GM21576 (cell line): Measurements from ENCODE around the gene CELF2.
A peak's percentile ranks its signal among the peaks of the same experiment; 100 is the strongest.
"Not testable (repeated sequence)": the region's sequence is repeated elsewhere in the genome, so short reads cannot be mapped to it uniquely, and the experiment has no call there.

Experiments used
- ATAC-seq: cut with Tn5 transposase; IDR thresholded peaks from one replicate; pipeline ENCODE4 v1.9.1; 2021; ENCODE audit warnings: mild to moderate bottlenecking, moderate library complexity; ENCODE audit not compliant: unreplicated experiment

CELF2 gene

GRCh38 chr10:11167233-11167966, 149.7 kb downstream of the CELF2 start:
- ATAC-seq, result no peak

DNA sequence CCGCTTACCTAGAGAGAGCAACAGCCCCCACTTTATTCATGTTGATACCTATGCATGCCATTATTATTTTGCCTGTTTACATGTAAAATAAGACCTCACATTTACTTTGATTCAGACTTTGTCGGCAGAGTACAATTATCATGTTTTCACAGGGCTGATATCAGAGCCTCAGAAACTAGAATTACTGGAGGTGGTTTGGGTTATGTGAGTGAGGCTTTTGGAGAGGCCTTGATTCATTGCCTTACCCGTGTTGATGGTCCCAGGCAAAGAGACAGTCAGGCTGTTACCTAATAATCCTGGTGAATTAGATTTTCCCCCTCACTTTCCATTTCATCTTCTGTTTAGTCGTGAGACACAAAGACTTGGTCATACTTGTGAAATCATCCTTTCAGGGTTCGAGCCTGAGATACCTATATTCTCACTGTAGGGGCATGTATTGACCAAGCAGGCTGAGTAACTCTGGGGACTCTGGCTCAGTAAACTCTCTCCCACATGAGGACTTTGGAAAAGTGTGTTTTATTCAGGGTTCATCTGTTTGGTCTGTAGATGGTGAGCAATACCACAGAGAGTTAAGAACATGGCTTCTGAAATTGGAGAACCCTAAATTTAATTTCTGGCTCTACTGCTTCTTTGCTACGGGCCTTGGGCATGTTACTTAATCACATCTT, 150.9 kb downstream of the CELF2 start:
- ATAC-seq, result no peak

GRCh38 chr10:11169976-11170375, 152.3 kb downstream of the CELF2 start:
- no peak for ATAC-seq

GRCh38 chr10:11170574-11170973, 152.9 kb downstream of the CELF2 start:
- ATAC-seq, result no peak

DNA sequence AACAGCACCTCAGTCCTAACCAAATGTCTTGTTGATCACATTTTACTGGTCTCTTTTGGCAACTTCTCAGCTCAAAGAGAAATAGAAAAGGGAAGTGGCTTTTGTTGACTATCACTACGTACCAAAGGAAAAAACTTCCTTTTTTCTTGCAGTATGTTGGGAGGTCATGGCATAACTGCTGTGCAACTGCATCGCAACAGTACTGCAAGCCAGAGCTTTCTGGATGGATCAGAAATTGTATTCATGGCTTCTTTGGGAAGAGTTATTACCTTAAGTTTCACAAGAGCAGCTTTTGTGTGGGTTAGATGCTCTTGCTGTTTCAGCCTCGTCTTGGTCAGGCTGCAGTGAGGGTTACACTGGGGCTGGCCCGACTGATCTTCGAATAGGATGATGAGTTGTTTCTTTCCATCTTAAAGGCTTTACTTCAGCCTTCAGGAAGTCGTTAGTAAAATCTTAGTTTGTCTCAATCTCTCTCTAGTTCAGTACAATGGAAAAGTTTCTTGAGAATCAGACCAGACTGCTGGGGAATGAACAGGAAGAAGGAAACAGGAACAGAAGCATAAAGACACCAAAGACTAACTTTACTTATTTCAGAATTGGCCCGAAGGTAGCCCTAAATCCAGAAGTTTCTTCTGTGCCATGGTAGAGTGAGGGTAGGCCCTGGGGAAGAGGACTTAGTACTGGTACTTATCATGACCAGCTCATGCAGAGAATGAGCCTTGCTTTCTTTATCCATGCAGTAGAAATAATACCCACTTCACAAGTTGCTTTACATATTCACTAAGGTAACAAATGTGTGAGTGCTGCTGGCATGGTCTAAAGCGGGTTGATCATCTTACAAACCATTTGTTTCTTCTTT, 153.6 kb downstream of the CELF2 start:
- ATAC-seq, result peak; percentile 32

DNA sequence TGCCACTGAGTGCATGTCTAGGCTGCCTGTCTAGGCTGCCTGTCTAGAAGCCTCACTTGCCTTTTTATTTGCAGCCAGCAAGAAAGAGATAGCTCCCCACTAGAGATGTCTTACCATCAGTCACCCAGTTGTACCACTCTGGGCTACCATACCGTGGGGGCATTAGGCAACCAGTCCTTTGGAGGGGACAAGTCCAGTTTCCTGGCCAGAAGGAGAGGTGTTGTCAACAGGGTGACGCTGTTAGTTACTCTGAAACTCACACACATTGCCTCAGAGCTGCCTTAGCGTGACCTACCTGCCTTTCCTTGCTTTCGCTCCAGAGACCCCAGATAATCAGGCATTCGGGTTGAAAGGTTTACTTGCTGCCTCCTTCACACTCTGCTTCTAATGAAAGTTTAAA, 155.4 kb downstream of the CELF2 start:
- no peak for ATAC-seq

- ATAC-seq, result peak; percentile 33
These were observed 158.2 kb downstream of the CELF2 start for GRCh38 chr10:11175823-11176243.

GRCh38 chr10:11176746-11177145, 159.1 kb downstream of the CELF2 start:
- no peak for ATAC-seq

DNA sequence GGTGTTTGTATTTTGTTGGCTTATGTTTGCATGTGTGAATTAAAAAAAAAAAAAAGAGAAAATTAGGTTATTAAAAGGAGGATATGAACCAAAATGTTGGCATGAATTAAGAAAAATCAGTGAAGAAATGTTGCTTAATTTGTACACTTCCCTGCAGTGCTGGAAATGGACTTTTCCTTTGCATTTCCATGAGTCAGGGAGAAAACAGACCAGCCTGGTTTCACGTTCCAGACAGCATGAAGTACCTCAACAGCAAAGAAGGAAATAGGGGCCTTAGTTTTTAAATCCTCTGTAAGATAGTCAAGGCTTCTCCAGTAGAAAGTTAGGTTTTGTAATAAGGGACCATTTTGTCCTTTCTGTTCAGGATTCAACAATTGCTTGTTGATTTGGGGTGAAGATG, 159.7 kb downstream of the CELF2 start:
- no peak for ATAC-seq

DNA sequence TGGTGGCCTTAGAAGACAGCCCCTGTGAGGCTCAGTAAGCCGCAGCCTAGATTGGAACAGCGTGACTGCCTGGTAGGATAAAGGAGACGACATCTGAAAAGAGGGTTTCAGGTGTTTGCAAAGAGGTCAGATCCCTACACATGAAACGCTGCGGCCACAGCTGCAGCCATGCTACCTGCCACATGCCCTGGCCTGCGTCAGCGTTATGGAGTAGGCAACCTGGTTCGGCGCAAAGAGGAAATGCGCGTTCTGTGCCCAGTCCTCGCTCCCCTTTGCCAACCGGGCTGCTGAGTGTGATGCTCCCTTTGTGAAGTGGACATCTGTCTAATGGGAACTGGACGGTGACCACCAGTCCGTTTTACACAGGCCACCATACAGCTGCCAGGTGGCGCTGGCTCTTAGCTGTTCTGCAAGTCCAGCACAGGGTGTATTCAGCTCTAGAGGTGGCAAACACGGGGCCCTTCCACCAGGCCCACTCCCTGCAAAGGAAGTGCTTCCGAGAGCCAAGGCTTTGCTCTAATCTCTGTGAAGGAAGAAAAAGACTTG, 160.3 kb downstream of the CELF2 start:
- peak; percentile 19 for ATAC-seq

GRCh38 chr10:11178606-11179515, 161.2 kb downstream of the CELF2 start:
- ATAC-seq, result peak; percentile 76

GRCh38 chr10:11179516-11180105, 161.9 kb downstream of the CELF2 start:
- ATAC-seq, result no peak

DNA sequence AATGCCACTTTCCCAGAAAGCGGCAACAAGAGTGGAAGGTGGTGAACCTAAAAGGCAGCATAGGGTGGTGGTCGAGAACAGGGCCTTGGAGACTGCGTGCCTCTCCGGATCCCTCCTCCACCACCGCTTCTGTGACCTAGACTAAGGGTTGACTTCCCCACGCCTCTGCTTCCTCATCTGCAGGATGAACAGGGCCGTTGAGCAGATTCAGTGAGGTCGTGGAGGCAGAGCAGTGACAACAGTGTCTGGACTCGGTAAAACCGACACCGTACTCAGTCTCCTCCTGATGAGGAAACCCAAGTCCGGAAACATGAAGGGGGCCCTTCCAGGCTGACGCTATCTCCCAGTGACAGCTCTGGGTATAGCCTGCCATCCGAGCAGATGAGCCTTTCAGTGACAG, 162.6 kb downstream of the CELF2 start:
- ATAC-seq, result peak; percentile 20

DNA sequence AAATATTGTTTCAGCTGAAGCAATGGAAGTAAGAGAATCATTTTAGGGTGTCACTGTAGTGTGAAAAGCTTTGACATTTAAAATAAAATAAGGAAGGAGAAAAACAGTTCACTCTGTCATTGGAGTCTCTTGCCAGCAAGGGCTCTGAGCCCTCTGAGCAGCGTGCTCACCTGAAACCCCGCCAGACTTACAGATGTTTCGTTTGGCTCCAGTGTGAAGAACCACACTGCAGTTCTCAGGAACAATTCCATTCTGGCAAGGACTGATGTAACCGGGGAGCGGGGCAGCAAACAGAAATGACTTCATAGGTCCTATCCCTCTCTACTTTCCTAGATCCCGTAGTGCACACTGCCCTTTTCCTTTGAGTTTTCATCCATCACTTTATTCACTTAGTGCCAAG, 164.3 kb downstream of the CELF2 start:
- no peak for ATAC-seq

DNA sequence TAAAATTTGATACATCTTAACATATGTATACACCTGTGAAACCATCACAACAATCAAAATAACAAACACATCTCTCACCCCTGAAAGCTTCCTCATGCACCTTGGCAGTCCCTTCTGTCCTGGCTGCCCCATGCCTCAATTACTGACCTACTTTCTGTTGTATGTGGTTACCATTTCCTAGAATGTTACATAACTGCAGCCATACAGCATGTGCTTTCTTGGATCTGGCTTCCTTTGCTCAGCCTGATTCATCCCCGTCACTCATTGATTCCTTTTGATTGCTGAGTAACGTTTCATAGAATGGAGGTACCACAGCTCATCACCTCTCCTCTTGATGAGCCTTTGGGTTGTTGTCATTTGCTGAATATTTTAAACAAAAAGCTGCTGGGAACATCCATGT, 165.3 kb downstream of the CELF2 start:
- ATAC-seq, result no peak

GRCh38 chr10:11184093-11184492, 166.4 kb downstream of the CELF2 start:
- ATAC-seq, result no peak

DNA sequence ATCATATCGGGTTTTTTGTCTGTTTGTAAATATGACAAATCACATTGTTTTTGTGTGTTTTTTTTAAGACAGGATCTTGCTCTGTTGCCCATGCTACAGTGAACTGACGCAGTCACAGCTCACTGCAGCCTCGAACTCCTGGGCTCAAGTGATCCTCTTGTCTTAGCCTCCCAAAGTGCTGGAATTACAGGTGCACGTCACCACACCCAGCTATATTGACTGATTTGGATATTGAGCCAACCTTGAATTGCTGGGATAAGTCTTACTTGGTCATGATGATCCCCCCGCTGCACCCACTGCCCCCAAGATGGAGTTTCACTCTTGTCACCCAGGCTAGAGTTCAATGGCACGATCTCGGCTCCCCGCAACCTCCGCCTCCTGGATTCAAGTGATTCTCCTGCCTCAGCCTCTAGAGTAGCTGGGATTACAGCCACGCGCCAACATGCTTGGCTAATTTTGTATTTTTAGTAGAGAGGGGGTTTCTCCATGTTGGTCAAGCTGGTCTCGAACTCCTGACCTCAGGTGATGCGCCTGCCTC, 167.5 kb downstream of the CELF2 start:
- ATAC-seq, result not testable (repeated sequence)

GRCh38 chr10:11186374-11186773, 168.7 kb downstream of the CELF2 start:
- no peak for ATAC-seq

DNA sequence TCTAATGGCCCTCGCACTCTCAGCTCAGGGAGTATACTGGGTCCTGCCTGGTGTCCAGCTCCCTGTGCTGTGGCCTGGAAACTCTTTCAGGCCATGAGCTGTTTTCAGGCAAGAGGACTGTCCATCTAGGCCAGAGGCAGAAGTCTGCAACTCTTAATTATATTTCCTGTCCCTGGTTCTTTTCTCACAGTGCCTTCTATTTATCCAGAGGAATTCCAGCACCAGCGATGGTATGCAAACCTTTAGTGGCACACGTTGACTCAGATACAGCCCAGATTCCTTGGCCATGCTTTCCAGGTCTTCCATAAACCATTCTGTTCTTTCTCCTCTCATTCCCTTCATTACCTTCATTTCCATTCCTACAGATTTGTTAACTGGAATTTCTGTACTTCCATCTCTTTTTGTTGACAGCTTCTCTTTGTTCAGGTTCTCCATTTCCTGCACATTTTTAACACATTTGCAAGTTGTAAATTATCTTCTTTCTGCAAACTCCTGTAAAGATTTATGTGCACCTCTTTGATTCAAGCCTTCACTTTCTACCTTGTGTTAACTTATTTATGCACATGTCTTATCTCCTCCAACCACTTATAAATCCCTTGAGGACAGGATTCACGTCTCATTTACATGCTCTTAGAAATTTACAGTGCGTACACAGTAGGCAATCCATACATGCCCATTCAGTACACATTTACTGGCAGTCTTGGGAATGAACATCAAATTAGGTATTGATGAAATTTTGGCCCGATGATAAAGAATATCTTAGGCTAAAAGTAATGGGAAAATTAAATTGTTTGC, 172.1 kb downstream of the CELF2 start:
- ATAC-seq, result no peak
